Breast epithelium (tissue), 4 donors: ENCODE data around the gene WDR87. TPM values are rescaled to one million over a fixed set of nuclear protein-coding genes. Genes with fewer than 3 reads are reported as not detected.
A peak's percentile ranks its signal among the peaks of the same experiment; 100 is the strongest.

ENCODE experiments used
- DNase-seq, 2 donors: peaks; one replicate each; pipeline ENCODE4 v3.0.0-alpha.2; 2019; ENCODE audit warnings: low spot score in 2 of 2
- H3K27ac ChIP-seq, 2 donors: fragments of 200-600 bp; sonication (generic) in 1 of 2; one replicate each; pipeline ENCODE4 v1.5.1; 2016 to 2019; ENCODE audit warnings: mild to moderate bottlenecking in 1 of 2
- H3K27me3 ChIP-seq, 2 donors: fragments of 200-600 bp; sonication (generic) in 1 of 2; one replicate each; pipeline versions ENCODE4 v1.5.1 to v1.6.0; 2017 to 2019; ENCODE audit warnings: control low read depth in 1 of 2, mild to moderate bottlenecking in 1 of 2
- H3K36me3 ChIP-seq: fragments of 200-600 bp; one replicate; pipeline ENCODE4 v1.5.1; 2019
- H3K4me1 ChIP-seq, 2 donors: fragments of 200-600 bp; sonication (generic); one replicate each; pipeline ENCODE4 v1.5.1; 2016 to 2019; ENCODE audit warnings: control low read depth in 1 of 2
- H3K4me3 ChIP-seq, 3 donors: fragments of 200-600 bp; sonication (generic); 1 replicate in 2 of 3; 2 replicates in 1 of 3; pipeline ENCODE4 v1.5.1; 2016 to 2019; ENCODE audit warnings: mild to moderate bottlenecking in 3 of 3, moderate library complexity in 2 of 3
- H3K9me3 ChIP-seq, 2 donors: fragments of 200-600 bp; sonication (generic) in 1 of 2; one replicate each; pipeline ENCODE4 v1.5.1; 2016 to 2019; ENCODE audit warnings: control low read depth in 1 of 2
- CTCF ChIP-seq, 3 donors: fragments of 450-650 bp; IDR thresholded peaks; one replicate each; pipeline ENCODE4 v1.5.1; 2016 to 2017; ENCODE audit warnings: antibody characterized with exemption in 3 of 3, mild to moderate bottlenecking in 3 of 3, moderate library complexity in 3 of 3
- POLR2A ChIP-seq: fragments of 450-650 bp; IDR thresholded peaks from one replicate; pipeline ENCODE4 v1.6.1; 2016; ENCODE audit warnings: antibody characterized with exemption, mild to moderate bottlenecking, moderate library complexity
- POLR2AphosphoS5 ChIP-seq, 3 donors: sonication (generic); formaldehyde crosslinking; IDR thresholded peaks; one replicate each; pipeline ENCODE4 v1.6.1; 2017; ENCODE audit warnings: antibody characterized with exemption in 3 of 3
- intact Hi-C: fragments of 100-400 bp; cut with DNase I; formaldehyde crosslinking; loops from one replicate; pipeline ENCODE4 v1.15.1; 2023; ENCODE audit warnings: low total_unique reads
- total RNA-seq, 3 donors: library from RNA; depleted of rRNA; stranded (reverse); fragments of >200 nt; gene quantifications; one replicate each; pipeline ENCODE4 v1.1.0, GENCODE V29; 2016

Gene WDR87
- total RNA-seq, 3 donors from 2014 or later: not detected

GRCh38 chr19:37946132-37946531 is 39.7 kb upstream of the WDR87 start:
- Histone ChIP-seq H3K4me3 (no peak overlapping the region), H3K27me3 (no peaks in the 10 kb centered on the region), H3K36me3 (no peaks in the 10 kb centered on the region), H3K27ac (no peak overlapping the region), H3K4me1 (peaks cover 0 to 5% of the 10 kb centered on the region in 2 donors), H3K9me3 (no peaks in the 10 kb centered on the region)
- intact Hi-C loops: no loop called here
- DNase-seq: no peak
- TF ChIP-seq POLR2AphosphoS5 (IDR thresholded peaks at IDR 0.05): no peak
- no peak for TF ChIP-seq CTCF (IDR thresholded peaks at IDR 0.05)
- no peak for TF ChIP-seq POLR2A

- intact Hi-C loops: no loop called here
- TF ChIP-seq CTCF (IDR thresholded peaks at IDR 0.05) (no peak), POLR2A (no peak), POLR2AphosphoS5 (IDR thresholded peaks at IDR 0.05) (no peak)
Observed at GRCh38 chr19:37943480-37943879, 37.1 kb upstream of the WDR87 start.

GRCh38 chr19:37942516-37942902 is 36.1 kb upstream of the WDR87 start:
- no peak overlapping the region for H3K4me3 ChIP-seq
- peak overlapping the region in 1 of 2 donors; percentile 36 for H3K27ac ChIP-seq
- intact Hi-C loops: no loop called here
- no peaks in the 10 kb centered on the region for H3K27me3 ChIP-seq
- no peaks in the 10 kb centered on the region for H3K36me3 ChIP-seq
- no peaks in the 10 kb centered on the region for H3K9me3 ChIP-seq
- DNase-seq: no peak
- H3K4me1 ChIP-seq: peaks cover 0 to 5% of the 10 kb centered on the region in 2 donors
- no peak for TF ChIP-seq POLR2AphosphoS5 (IDR thresholded peaks at IDR 0.05)
- TF ChIP-seq CTCF (IDR thresholded peaks at IDR 0.05): no peak
- no peak for TF ChIP-seq POLR2A

More at GRCh38 chr19:37943480-37943879, 37.1 kb upstream of the WDR87 start:
- Histone ChIP-seq H3K4me1 (peaks cover 0 to 5% of the 10 kb centered on the region in 2 donors), H3K27me3 (no peaks in the 10 kb centered on the region), H3K9me3 (no peaks in the 10 kb centered on the region), H3K27ac (no peak overlapping the region), H3K4me3 (no peak overlapping the region), H3K36me3 (no peaks in the 10 kb centered on the region)
- DNase-seq: peak in 1 of 2 donors; percentile 0

- no peak for DNase-seq
- intact Hi-C loops: no loop called here
- Histone ChIP-seq H3K4me3 (no peak overlapping the region), H3K9me3 (no peaks in the 10 kb centered on the region), H3K4me1 (peaks cover 0 to 5% of the 10 kb centered on the region in 2 donors), H3K36me3 (no peaks in the 10 kb centered on the region), H3K27ac (peak overlapping the region in 1 of 2 donors; percentile 36), H3K27me3 (no peaks in the 10 kb centered on the region)
- TF ChIP-seq POLR2AphosphoS5 (IDR thresholded peaks at IDR 0.05): no peak
- TF ChIP-seq POLR2A: no peak
- TF ChIP-seq CTCF (IDR thresholded peaks at IDR 0.05): no peak
Observed at GRCh38 chr19:37941782-37942515, 35.6 kb upstream of the WDR87 start.

- Histone ChIP-seq H3K27ac (no peak overlapping the region), H3K27me3 (no peaks in the 10 kb centered on the region), H3K36me3 (no peaks in the 10 kb centered on the region), H3K4me3 (no peak overlapping the region), H3K9me3 (peaks cover 8 to 10% of the 10 kb centered on the region in 2 donors), H3K4me1 (peaks cover 0 to 16% of the 10 kb centered on the region in 2 donors)
- intact Hi-C loops: no loop called here
- TF ChIP-seq POLR2AphosphoS5 (IDR thresholded peaks at IDR 0.05) (no peak), CTCF (IDR thresholded peaks at IDR 0.05) (no peak), POLR2A (no peak)
- DNase-seq: no peak
Observed at GRCh38 chr19:37938353-37938752, 32.0 kb upstream of the WDR87 start.
